Upper lobe of right lung (tissue), 1 donor: ENCODE measurements around the gene LIPJ. TPM values are rescaled to one million over a fixed set of nuclear protein-coding genes. Genes with fewer than 3 reads are reported as not detected.

Source experiments
- ATAC-seq: fragments of 200-7000 bp; cut with Tn5 transposase; one replicate; pipeline ENCODE4 v1.9.1; 2020; ENCODE audit warnings: mild to moderate bottlenecking, moderate library complexity
- DNase-seq: peaks from one replicate; pipeline ENCODE4 v3.0.0-alpha.2; 2020
- H3K27ac ChIP-seq: fragments of 200-600 bp; one replicate; pipeline ENCODE4 v1.8.0; 2022
- H3K27me3 ChIP-seq: fragments of 200-600 bp; one replicate; pipeline ENCODE4 v1.8.0; 2022; ENCODE audit warnings: mild to moderate bottlenecking
- H3K36me3 ChIP-seq: fragments of 200-600 bp; one replicate; pipeline ENCODE4 v1.8.0; 2022
- H3K4me1 ChIP-seq: fragments of 200-600 bp; one replicate; pipeline ENCODE4 v1.8.0; 2022
- H3K4me3 ChIP-seq: fragments of 200-600 bp; one replicate; pipeline ENCODE4 v1.8.0; 2022; ENCODE audit warnings: mild to moderate bottlenecking
- H3K9me3 ChIP-seq: fragments of 200-600 bp; one replicate; pipeline ENCODE4 v1.8.0; 2022
- CTCF ChIP-seq: fragments of 200-600 bp; IDR thresholded peaks from one replicate; pipeline ENCODE4 v1.8.0; 2022; ENCODE audit warnings: antibody characterized with exemption
- intact Hi-C: fragments of 100-400 bp; cut with DNase I; formaldehyde crosslinking; loops from one replicate; pipeline ENCODE4 v1.11.0; 2022
- total RNA-seq: library from RNA; stranded (reverse); fragmentation: NEBNext Ultra II Directional; extraction: Animal tissue kit (Norgen Biotek cat#: 25700); gene quantifications from one replicate; pipeline ENCODE4 v1.2.1, GENCODE V29; 2021
- donor health status: DM: no; HTN: yes; CAD: no; lungs with severe emphysema.

LIPJ gene
- total RNA-seq, 1 donor from 2014 or later = not detected

GRCh38 chr10:88651101-88651551 lies 64.6 kb downstream of the LIPJ start:
- H3K9me3 ChIP-seq = no peaks in the 10 kb centered on the region
- no peaks in the 10 kb centered on the region for H3K4me1 ChIP-seq
- DNase-seq (no peak), ATAC-seq (no peak)
- no peak overlapping the region for H3K27ac ChIP-seq
- no peak overlapping the region for H3K4me3 ChIP-seq
- intact Hi-C loops = no loop called here
- H3K36me3 ChIP-seq = no peaks in the 10 kb centered on the region
- H3K27me3 ChIP-seq = no peaks in the 10 kb centered on the region
- TF ChIP-seq CTCF = no peak

DNA sequence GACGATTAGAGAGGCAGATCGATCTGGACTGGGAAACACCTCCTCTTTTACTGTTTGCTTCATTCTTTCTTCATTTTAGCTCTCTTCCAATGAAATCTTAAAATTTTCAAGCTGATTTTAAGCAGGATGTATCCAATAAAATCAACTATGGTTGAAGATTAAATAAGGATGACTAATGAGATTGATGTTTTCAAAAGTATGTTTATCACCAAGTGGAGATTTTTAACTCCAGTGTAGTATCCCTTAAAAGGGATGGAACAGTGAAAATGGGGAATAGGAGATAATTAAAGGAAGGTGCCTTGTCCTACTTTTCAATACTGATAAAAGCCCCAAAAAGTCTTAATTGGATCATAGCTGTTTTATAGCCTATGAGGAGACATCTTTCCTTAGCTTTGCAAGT lies 66.1 kb downstream of the LIPJ start:
- no peaks in the 10 kb centered on the region for H3K9me3 ChIP-seq
- no peak overlapping the region for H3K4me3 ChIP-seq
- TF ChIP-seq CTCF = no peak
- no peaks in the 10 kb centered on the region for H3K4me1 ChIP-seq
- no peaks in the 10 kb centered on the region for H3K27me3 ChIP-seq
- ATAC-seq (no peak), DNase-seq (no peak)
- intact Hi-C loops = no loop called here
- no peak overlapping the region for H3K27ac ChIP-seq
- no peaks in the 10 kb centered on the region for H3K36me3 ChIP-seq

Other genes starting within 250 kb of the LIPJ start
- gene RNLS, start 3.4 kb upstream of the LIPJ start, total RNA-seq = 3.7 TPM
- not detected for gene LIPF, start 77.7 kb downstream of the LIPJ start, total RNA-seq
- not detected for gene LIPK, start 119.5 kb downstream of the LIPJ start, total RNA-seq
- gene LIPN, start 173.3 kb downstream of the LIPJ start, total RNA-seq = 1.0 TPM
- not detected for gene LIPM, start 216.0 kb downstream of the LIPJ start, total RNA-seq